H9 (cell line): ENCODE results near the gene TMIE. TPM values are rescaled to one million over a fixed set of nuclear protein-coding genes. Genes with fewer than 3 reads are reported as not detected.
A peak's percentile ranks its signal among the peaks of the same experiment; 100 is the strongest.

Source experiments
- DNase-seq: peaks from one replicate; pipeline ENCODE4 v3.0.0-alpha.2; 2017
- H2AFZ ChIP-seq: one replicate; pipeline ENCODE4 v1.6.1; 2013; ENCODE audit warnings: mild to moderate bottlenecking, low read length, control low read depth, moderate library complexity
- H2AK5ac ChIP-seq: 2 replicates; pipeline ENCODE4 v1.6.1; 2013; ENCODE audit warnings: low read length, control low read depth, mixed read lengths; ENCODE audit not compliant: insufficient read length
- H2BK120ac ChIP-seq: one replicate; pipeline ENCODE4 v1.6.1; 2013; ENCODE audit warnings: low read depth, mild to moderate bottlenecking, low read length, control low read depth, inconsistent platforms; ENCODE audit not compliant: poor library complexity, severe bottlenecking
- H2BK12ac ChIP-seq: 2 replicates; pipeline ENCODE4 v1.6.1; 2013; ENCODE audit warnings: low read length, control low read depth, mixed read lengths, low read depth; ENCODE audit not compliant: insufficient read length
- H2BK15ac ChIP-seq: 2 replicates; pipeline ENCODE4 v1.6.1; 2013; ENCODE audit warnings: low read depth, low read length, control low read depth
- H2BK20ac ChIP-seq: one replicate; pipeline ENCODE4 v1.6.1; 2013; ENCODE audit warnings: low read depth, mild to moderate bottlenecking, low read length, control low read depth, inconsistent platforms; ENCODE audit not compliant: poor library complexity, severe bottlenecking
- H2BK5ac ChIP-seq: 2 replicates; pipeline ENCODE4 v1.6.1; 2013; ENCODE audit warnings: low read length, control low read depth, mixed read lengths; ENCODE audit not compliant: insufficient read length
- H3K14ac ChIP-seq: 2 replicates; pipeline ENCODE4 v1.6.1; 2013; ENCODE audit warnings: low read length, control low read depth; ENCODE audit not compliant: insufficient read depth
- H3K18ac ChIP-seq: 2 replicates; pipeline ENCODE4 v1.6.1; 2013; ENCODE audit warnings: low read depth, mild to moderate bottlenecking, mixed read lengths, low read length, control low read depth; ENCODE audit not compliant: insufficient read length
- H3K23ac ChIP-seq: 2 replicates; pipeline ENCODE4 v1.6.1; 2013; ENCODE audit warnings: low read length, control low read depth, mixed read lengths, low read depth; ENCODE audit not compliant: insufficient read length
- H3K23me2 ChIP-seq: 2 replicates; pipeline ENCODE4 v1.6.1; 2013; ENCODE audit warnings: low read depth, mild to moderate bottlenecking, mixed read lengths, low read length, control low read depth; ENCODE audit not compliant: insufficient read length, poor library complexity, severe bottlenecking
- H3K27ac ChIP-seq: 2 replicates; pipeline ENCODE4 v1.5.1; 2013; ENCODE audit warnings: low read length, control low read depth, mixed read lengths, low read depth; ENCODE audit not compliant: insufficient read length
- H3K27me3 ChIP-seq: 2 replicates; pipeline ENCODE4 v1.6.1; 2013; ENCODE audit warnings: low read length, control low read depth, inconsistent platforms; ENCODE audit not compliant: insufficient read depth
- H3K4ac ChIP-seq: 2 replicates; pipeline ENCODE4 v1.6.1; 2013; ENCODE audit warnings: low read depth, mild to moderate bottlenecking, control low read depth, inconsistent platforms, low read length, moderate library complexity
- H3K4me1 ChIP-seq: 2 replicates; pipeline ENCODE4 v1.6.1; 2013; ENCODE audit warnings: low read length, control low read depth, inconsistent platforms; ENCODE audit not compliant: insufficient read depth
- H3K4me2 ChIP-seq: 2 replicates; pipeline ENCODE4 v1.6.1; 2013; ENCODE audit warnings: low read length, control low read depth, mixed read lengths; ENCODE audit not compliant: insufficient read length, insufficient read depth
- H3K56ac ChIP-seq: 2 replicates; pipeline ENCODE4 v1.6.1; 2013; ENCODE audit warnings: low read depth, mild to moderate bottlenecking, mixed read lengths, low read length, control low read depth; ENCODE audit not compliant: insufficient read length
- H3K79me1 ChIP-seq: 2 replicates; pipeline ENCODE4 v1.6.1; 2013; ENCODE audit warnings: low read depth, mild to moderate bottlenecking, moderate library complexity, low read length, control low read depth, inconsistent platforms; ENCODE audit not compliant: insufficient read depth, poor library complexity, severe bottlenecking
- H3K79me2 ChIP-seq: 2 replicates; pipeline ENCODE4 v1.6.1; 2013; ENCODE audit warnings: low read length, control low read depth, inconsistent platforms; ENCODE audit not compliant: insufficient read depth
- H3K9ac ChIP-seq: 2 replicates; pipeline ENCODE4 v1.6.1; 2013; ENCODE audit warnings: low read length, control low read depth, mixed read lengths; ENCODE audit not compliant: insufficient read length; ENCODE audit errors: extremely low read depth
- H3K9me3 ChIP-seq: one replicate; pipeline ENCODE4 v1.6.1; 2013; ENCODE audit warnings: low read depth, low read length, inconsistent platforms; ENCODE audit not compliant: control insufficient read depth
- H3T11ph ChIP-seq: one replicate; pipeline ENCODE4 v1.6.1; 2013; ENCODE audit warnings: mild to moderate bottlenecking, low read length, control low read depth, inconsistent platforms
- H4K20me1 ChIP-seq: one replicate; pipeline ENCODE4 v1.6.1; 2013; ENCODE audit not compliant: control insufficient read depth, insufficient read length, insufficient read depth
- H4K5ac ChIP-seq: 2 replicates; pipeline ENCODE4 v1.6.1; 2013; ENCODE audit warnings: low read depth, mild to moderate bottlenecking, mixed read lengths, low read length, control low read depth; ENCODE audit not compliant: insufficient read length
- H4K8ac ChIP-seq: replicated peaks from 2 replicates; pipeline ENCODE4 v1.6.1; 2013; ENCODE audit warnings: low read length, control low read depth, mixed read lengths, low read depth; ENCODE audit not compliant: insufficient read length
- H4K91ac ChIP-seq: 2 replicates; pipeline ENCODE4 v1.6.1; 2013; ENCODE audit warnings: low read depth, mild to moderate bottlenecking, moderate library complexity, mixed read lengths, low read length, control low read depth; ENCODE audit not compliant: insufficient read length
- H3K27ac Mint-ChIP-seq, 3 experiments: 2 replicates in 2 of 3; 3 replicates in 1 of 3; pipeline ENCODE4 v1.8.0; 2020 to 2021; ENCODE audit warnings: mixed read lengths in 3 of 3, mild to moderate bottlenecking in 1 of 3, moderate library complexity in 1 of 3
- H3K27me3 Mint-ChIP-seq: 2 replicates; pipeline ENCODE4 v1.8.0; 2021; ENCODE audit warnings: low read depth, mild to moderate bottlenecking, moderate library complexity, mixed read lengths
- H3K36me3 Mint-ChIP-seq, 3 experiments: 2 replicates in 2 of 3; 3 replicates in 1 of 3; pipeline ENCODE4 v1.8.0; 2020 to 2021; ENCODE audit warnings: low read depth in 3 of 3, mixed read lengths in 3 of 3; ENCODE audit not compliant: insufficient read depth in 1 of 3
- H3K4me1 Mint-ChIP-seq, 2 experiments: 2 replicates each; pipeline ENCODE4 v1.8.0; 2020; ENCODE audit warnings: mixed read lengths in 2 of 2
- H3K4me3 Mint-ChIP-seq, 2 experiments: 2 replicates in 1 of 2; 3 replicates in 1 of 2; pipeline ENCODE4 v1.8.0; 2020 to 2021; ENCODE audit warnings: mild to moderate bottlenecking in 2 of 2, mixed read lengths in 2 of 2, moderate library complexity in 1 of 2
- H3K9me3 Mint-ChIP-seq, 2 experiments: 2 replicates in 1 of 2; 3 replicates in 1 of 2; pipeline ENCODE4 v1.8.0; 2020; ENCODE audit warnings: mild to moderate bottlenecking in 2 of 2, mixed read lengths in 2 of 2, moderate library complexity in 1 of 2
- WGBS: extraction: QIAGEN DNeasy Blood & Tissue Kit; methylation state at CpG from one replicate; pipeline ENCODE4 v1.1.7; 2013; ENCODE audit warnings: missing lambda C conversion rate, low lambda C conversion rate, mixed read lengths; ENCODE audit not compliant: insufficient read length; ENCODE audit errors: extremely low coverage; 5-methylcytosine and 5-hydroxymethylcytosine counted together
- total RNA-seq: library from RNA; stranded (reverse); gene quantifications from 2 replicates; pipeline ENCODE4 v1.2.1, GENCODE V29; 2021
- TF ChIP-seq, protein P1 (sequence below): fragments of 200-600 bp; sonication (generic); conservative IDR thresholded peaks from 3 replicates; pipeline ENCODE4 v1.8.0; 2021; ENCODE audit warnings: antibody characterized with exemption, mild to moderate bottlenecking

Gene TMIE
- total RNA-seq, 1 experiment from 2014 or later = 0.63 TPM

DNA sequence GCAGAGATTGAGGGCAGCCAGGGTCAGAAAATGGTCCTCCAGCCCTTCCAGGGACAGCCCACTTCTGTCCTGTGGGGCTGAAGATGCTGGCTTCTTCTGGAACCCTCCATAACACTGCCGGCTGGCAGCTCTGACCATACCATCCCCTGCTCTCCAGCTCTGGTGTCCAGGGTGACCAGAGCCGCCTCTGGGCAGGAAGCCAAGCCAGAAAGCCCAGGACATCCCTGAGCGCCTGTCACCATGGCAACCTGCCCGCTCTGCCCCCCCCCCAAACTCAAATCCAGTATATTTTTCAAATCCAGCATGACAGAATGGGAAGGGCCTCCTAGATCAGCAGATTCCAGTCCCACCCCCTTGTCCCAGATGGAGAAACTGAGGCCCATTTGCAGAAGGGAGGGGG lies 420 bp upstream of the TMIE start:
- Histone ChIP-seq H3K56ac (no peak overlapping the region), H2BK20ac (no peak overlapping the region), H3K23ac (no peak overlapping the region), H3T11ph (no peak overlapping the region), H3K9ac (no peak overlapping the region), H2BK15ac (no peak overlapping the region), H3K79me1 (no peaks in the 10 kb centered on the region), H3K27me3 (peaks cover 6% of the 10 kb centered on the region; the same call in 1 of the 2 replicates), H2BK12ac (no peak overlapping the region), H2BK5ac (no peak overlapping the region), H3K18ac (no peak overlapping the region), H4K5ac (no peak overlapping the region), H3K4me1 (no peaks in the 10 kb centered on the region), H3K9me3 (no peaks in the 10 kb centered on the region), H3K27ac (no peak overlapping the region), H4K91ac (no peak overlapping the region), H2BK120ac (no peak overlapping the region), H3K4me2 (peak overlapping the region; percentile 24), H3K23me2 (peaks cover 5% of the 10 kb centered on the region), H3K4ac (no peak overlapping the region), H3K14ac (peak overlapping the region; percentile 13; the same call in 1 of the 2 replicates), H2AFZ (no peak overlapping the region), H3K79me2 (no peaks in the 10 kb centered on the region), H4K8ac (no peak overlapping the region), H2AK5ac (no peak overlapping the region), H4K20me1 (no peaks in the 10 kb centered on the region)
- no CpG with 5 or more reads among the region's 4 CpGs for WGBS
- H3K9me3 Mint-ChIP-seq = no peaks in the 10 kb centered on the region
- no peaks in the 10 kb centered on the region for H3K36me3 Mint-ChIP-seq
- TF ChIP-seq, protein P1, sequence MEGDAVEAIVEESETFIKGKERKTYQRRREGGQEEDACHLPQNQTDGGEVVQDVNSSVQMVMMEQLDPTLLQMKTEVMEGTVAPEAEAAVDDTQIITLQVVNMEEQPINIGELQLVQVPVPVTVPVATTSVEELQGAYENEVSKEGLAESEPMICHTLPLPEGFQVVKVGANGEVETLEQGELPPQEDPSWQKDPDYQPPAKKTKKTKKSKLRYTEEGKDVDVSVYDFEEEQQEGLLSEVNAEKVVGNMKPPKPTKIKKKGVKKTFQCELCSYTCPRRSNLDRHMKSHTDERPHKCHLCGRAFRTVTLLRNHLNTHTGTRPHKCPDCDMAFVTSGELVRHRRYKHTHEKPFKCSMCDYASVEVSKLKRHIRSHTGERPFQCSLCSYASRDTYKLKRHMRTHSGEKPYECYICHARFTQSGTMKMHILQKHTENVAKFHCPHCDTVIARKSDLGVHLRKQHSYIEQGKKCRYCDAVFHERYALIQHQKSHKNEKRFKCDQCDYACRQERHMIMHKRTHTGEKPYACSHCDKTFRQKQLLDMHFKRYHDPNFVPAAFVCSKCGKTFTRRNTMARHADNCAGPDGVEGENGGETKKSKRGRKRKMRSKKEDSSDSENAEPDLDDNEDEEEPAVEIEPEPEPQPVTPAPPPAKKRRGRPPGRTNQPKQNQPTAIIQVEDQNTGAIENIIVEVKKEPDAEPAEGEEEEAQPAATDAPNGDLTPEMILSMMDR = no peak
- H3K27me3 Mint-ChIP-seq = peaks cover 44% of the 10 kb centered on the region
- no peak for DNase-seq
- peak overlapping the region in 1 of 2 experiments; percentile 69; a peak in 2 of 5 replicates for H3K4me3 Mint-ChIP-seq
- no peak overlapping the region for H3K27ac Mint-ChIP-seq
- peaks cover 11 to 12% of the 10 kb centered on the region in 2 experiments for H3K4me1 Mint-ChIP-seq
